Neural cell (in vitro differentiated cells): Measurements from ENCODE around the gene LHPP.

Source experiments
- CTCF ChIP-seq: fragments of 450-650 bp; IDR thresholded peaks from 2 replicates; pipeline ENCODE4 v1.5.1; 2014; ENCODE audit warnings: antibody characterized with exemption, mild to moderate bottlenecking, moderate library complexity; ENCODE audit not compliant: poor library complexity, severe bottlenecking
- EZH2 ChIP-seq: fragments of 200-600, 300-800 bp; shearing (Covaris generic), sonication (generic); IDR thresholded peaks from 2 replicates; pipeline ENCODE4 v1.6.1; 2014; ENCODE audit warnings: antibody characterized with exemption, low read length, borderline replicate concordance, mild to moderate bottlenecking; ENCODE audit not compliant: insufficient read depth, poor library complexity, severe bottlenecking
- MXI1 ChIP-seq: fragments of 450-650 bp; conservative IDR thresholded peaks from 2 replicates; pipeline ENCODE4 v1.6.1; 2014; ENCODE audit warnings: antibody characterized with exemption, mild to moderate bottlenecking; ENCODE audit not compliant: poor library complexity, severe bottlenecking
- RAD21 ChIP-seq: fragments of 450-650 bp; conservative IDR thresholded peaks from 2 replicates; pipeline ENCODE4 v1.6.1; 2014; ENCODE audit warnings: antibody characterized with exemption, mild to moderate bottlenecking, moderate library complexity

DNA sequence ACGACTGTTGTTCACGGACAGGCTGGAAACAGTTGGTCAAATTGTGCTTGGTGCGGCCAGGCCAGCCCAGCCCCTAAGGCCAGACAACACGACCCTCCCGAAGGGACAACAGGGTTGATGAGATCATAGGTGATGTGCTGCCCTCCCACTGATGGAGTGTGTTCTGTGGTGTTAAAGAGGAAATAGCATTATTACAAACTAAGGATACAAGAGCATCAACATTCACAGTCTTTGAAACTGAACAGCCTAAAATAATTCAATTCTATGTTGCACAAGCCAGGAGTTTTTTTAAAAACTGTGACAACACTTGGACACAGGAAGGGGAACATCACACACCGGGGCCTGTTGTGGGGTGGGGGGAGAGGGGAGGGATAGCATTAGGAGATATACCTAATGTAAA, 194.9 kb downstream of the LHPP start:
- TF ChIP-seq RAD21 (no peak), EZH2 (no peak), CTCF (no peak), MXI1 (no peak)
